LoVo (cell line): ENCODE results near the gene SNAPC4.
A peak's percentile ranks its signal among the peaks of the same experiment; 100 is the strongest.

Experiments
- DNase-seq: peaks from one replicate; pipeline ENCODE4 v3.0.0-alpha.2; 2016; ENCODE audit warnings: low spot score

Gene SNAPC4

GRCh38 chr9:136400038-136400834 is at the start of gene SNAPC4:
Gene SNAPC4, minus strand, starts transcription at chr9:136400170. Its CDS starts 1,742 bp downstream, at chr9:136398428.
- peak; percentile 93 for DNase-seq

- DNase-seq: no peak
Measured at GRCh38 chr9:136448655-136449054, 48.7 kb upstream of the SNAPC4 start.

GRCh38 chr9:136447173-136447778 is 47.3 kb upstream of the SNAPC4 start:
- DNase-seq: no peak

GRCh38 chr9:136445799-136446198 is 45.8 kb upstream of the SNAPC4 start:
- no peak for DNase-seq

- no peak for DNase-seq
Measured at GRCh38 chr9:136444102-136444501, 44.1 kb upstream of the SNAPC4 start.

- no peak for DNase-seq
Measured at GRCh38 chr9:136443687-136444086, 43.7 kb upstream of the SNAPC4 start.

GRCh38 chr9:136443087-136443486 is 43.1 kb upstream of the SNAPC4 start:
- no peak for DNase-seq

- DNase-seq: no peak
Measured at GRCh38 chr9:136442265-136442664, 42.3 kb upstream of the SNAPC4 start.

- no peak for DNase-seq
Measured at GRCh38 chr9:136441681-136442245, 41.8 kb upstream of the SNAPC4 start.

- no peak for DNase-seq
Measured at GRCh38 chr9:136441191-136441680, 41.3 kb upstream of the SNAPC4 start.

GRCh38 chr9:136439481-136440408 is 39.8 kb upstream of the SNAPC4 start, which contains the start of gene INPP5E:
Gene INPP5E, minus strand, starts transcription at chr9:136439845. Its CDS starts 426 bp downstream, at chr9:136439419.
- peak; percentile 68 for DNase-seq

GRCh38 chr9:136438548-136439480 is 38.8 kb upstream of the SNAPC4 start:
- DNase-seq: peak; percentile 22

GRCh38 chr9:136437839-136438547 is 38.0 kb upstream of the SNAPC4 start:
- no peak for DNase-seq

- DNase-seq: no peak
Measured at GRCh38 chr9:136437430-136437829, 37.5 kb upstream of the SNAPC4 start.

GRCh38 chr9:136436055-136436634 is 36.2 kb upstream of the SNAPC4 start:
- no peak for DNase-seq

GRCh38 chr9:136434580-136435169 is 34.7 kb upstream of the SNAPC4 start:
- DNase-seq: no peak

- no peak for DNase-seq
Measured at GRCh38 chr9:136433849-136434579, 34.0 kb upstream of the SNAPC4 start.

GRCh38 chr9:136433043-136433715 is 33.2 kb upstream of the SNAPC4 start:
- DNase-seq: no peak
